Thymus (tissue), 11 donors: ENCODE measurements around the gene NECAB2. TPM values are rescaled to one million over a fixed set of nuclear protein-coding genes. Genes with fewer than 3 reads are reported as not detected.
A peak's percentile ranks its signal among the peaks of the same experiment; 100 is the strongest.
"Not testable (repeated sequence)": the region's sequence is repeated elsewhere in the genome, so short reads cannot be mapped to it uniquely, and the experiment has no call there.

Source experiments
- DNase-seq, 9 donors: peaks; one replicate each; pipeline ENCODE4 v3.0.0-alpha.2; 2013; ENCODE audit warnings: low spot score in 9 of 9, low read depth in 6 of 9, missing footprints in 1 of 9
- H3K27ac ChIP-seq, 2 donors: one replicate each; pipeline ENCODE4 v1.5.1; 2013; ENCODE audit warnings: control low read depth in 1 of 2, low read depth in 1 of 2, low read length in 1 of 2, mild to moderate bottlenecking in 1 of 2, moderate library complexity in 1 of 2
- H3K27me3 ChIP-seq, 2 donors: one replicate each; pipeline ENCODE4 v1.5.1; 2013; ENCODE audit warnings: low read length in 1 of 2; ENCODE audit not compliant: control insufficient read depth in 2 of 2, insufficient read depth in 1 of 2
- H3K36me3 ChIP-seq, 2 donors: one replicate each; pipeline ENCODE4 v1.5.1; 2013; ENCODE audit warnings: low read length in 1 of 2, mild to moderate bottlenecking in 1 of 2, moderate library complexity in 1 of 2; ENCODE audit not compliant: control insufficient read depth in 2 of 2, insufficient read depth in 2 of 2
- H3K4me1 ChIP-seq, 2 donors: one replicate each; pipeline ENCODE4 v1.5.1; 2013; ENCODE audit warnings: low read length in 2 of 2; ENCODE audit not compliant: control insufficient read depth in 2 of 2, insufficient read depth in 2 of 2
- H3K4me3 ChIP-seq, 2 donors: one replicate each; pipeline ENCODE4 v1.5.1; 2013; ENCODE audit warnings: low read length in 2 of 2, control low read depth in 1 of 2, mild to moderate bottlenecking in 1 of 2
- H3K9me3 ChIP-seq, 2 donors: one replicate each; pipeline ENCODE4 v1.5.1; 2013; ENCODE audit warnings: low read length in 1 of 2, mild to moderate bottlenecking in 1 of 2; ENCODE audit not compliant: control insufficient read depth in 2 of 2, insufficient read depth in 1 of 2
- WGBS: extraction: QIAGEN DNeasy Blood & Tissue Kit; methylation state at CpG from one replicate; pipeline ENCODE4 v1.1.7; 2013; 5-methylcytosine and 5-hydroxymethylcytosine counted together
- polyA plus RNA-seq: library from polyadenylated mRNA; stranded (reverse); fragments of 200-250 nt; gene quantifications from one replicate; pipeline ENCODE4 v1.2.3, GENCODE V29; 2013
- total RNA-seq: library from RNA; stranded (reverse); fragments of 120-200 nt; gene quantifications from one replicate; pipeline ENCODE4 v1.2.4, GENCODE V29; 2013
- donor health status: healthy.

NECAB2 gene
- total and polyA plus RNA-seq, 2 donors: 0.19 to 0.75 TPM

DNA sequence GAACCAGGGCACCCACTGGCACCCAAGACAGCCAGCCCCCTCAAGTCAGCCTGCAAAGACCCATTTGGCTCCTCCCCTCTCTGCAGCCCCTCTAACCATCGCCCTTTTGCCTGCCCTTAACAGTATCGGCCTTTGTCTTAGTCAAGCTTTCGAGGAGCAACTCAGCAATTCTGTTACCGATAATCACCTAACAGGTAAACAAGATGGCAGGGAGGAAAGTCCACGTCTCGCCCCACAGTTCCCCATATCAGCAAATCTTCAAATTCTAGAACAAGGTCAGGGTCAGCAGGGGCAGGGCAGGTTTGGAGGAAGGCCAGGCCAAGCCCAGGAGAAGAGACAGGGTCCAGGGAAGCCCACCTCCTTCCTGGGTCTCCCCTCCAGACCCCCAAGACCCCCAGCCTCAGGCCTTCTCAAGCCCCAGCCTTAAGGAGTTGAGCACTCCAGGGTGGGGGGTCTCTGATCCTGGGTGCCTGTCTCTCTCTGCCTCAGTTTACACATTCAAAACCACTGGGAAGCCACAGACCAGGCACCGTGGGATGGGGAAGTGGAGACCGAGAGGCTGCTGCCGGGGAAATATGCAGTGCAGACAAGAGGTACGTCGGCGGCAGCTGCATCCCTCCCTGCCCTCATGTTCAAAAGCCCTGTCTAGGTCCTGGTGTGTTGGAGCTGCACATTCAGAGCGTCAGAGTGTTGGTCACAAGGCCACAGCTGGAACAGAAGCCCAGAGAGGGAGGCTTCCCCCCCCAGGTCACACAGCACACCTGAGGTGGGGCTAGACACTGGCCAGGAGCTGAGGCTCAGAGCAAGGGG, 18.9 kb upstream of the NECAB2 start:
- Histone ChIP-seq H3K9me3 (no peaks in the 10 kb centered on the region), H3K4me1 (peaks cover 5 to 16% of the 10 kb centered on the region in 2 donors), H3K27me3 (peaks cover 0 to 16% of the 10 kb centered on the region in 2 donors), H3K36me3 (no peaks in the 10 kb centered on the region), H3K4me3 (no peak overlapping the region), H3K27ac (no peak overlapping the region)
- 94% methylated on average over 13 of the region's 13 CpGs for WGBS
- no peak for DNase-seq

DNA sequence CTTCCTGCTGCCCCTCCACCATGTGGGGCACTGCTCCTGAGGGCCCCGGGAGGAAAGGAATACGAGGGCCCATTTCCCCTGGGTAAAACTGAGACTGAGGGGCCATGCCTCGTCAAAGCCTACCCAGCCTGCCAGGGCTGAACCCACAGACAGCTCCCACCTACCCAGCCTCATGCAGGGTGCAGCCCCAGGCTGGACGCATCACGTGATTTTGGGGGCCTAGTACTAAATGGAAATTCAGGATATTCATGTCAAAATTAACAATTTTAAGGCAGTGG, 18.4 kb upstream of the NECAB2 start:
- Histone ChIP-seq H3K36me3 (no peaks in the 10 kb centered on the region), H3K4me1 (peaks cover 9 to 20% of the 10 kb centered on the region in 2 donors), H3K4me3 (no peak overlapping the region), H3K9me3 (no peaks in the 10 kb centered on the region), H3K27me3 (peaks cover 0 to 16% of the 10 kb centered on the region in 2 donors), H3K27ac (no peak overlapping the region)
- WGBS: 96% methylated on average over 5 of the region's 5 CpGs
- no peak for DNase-seq

DNA sequence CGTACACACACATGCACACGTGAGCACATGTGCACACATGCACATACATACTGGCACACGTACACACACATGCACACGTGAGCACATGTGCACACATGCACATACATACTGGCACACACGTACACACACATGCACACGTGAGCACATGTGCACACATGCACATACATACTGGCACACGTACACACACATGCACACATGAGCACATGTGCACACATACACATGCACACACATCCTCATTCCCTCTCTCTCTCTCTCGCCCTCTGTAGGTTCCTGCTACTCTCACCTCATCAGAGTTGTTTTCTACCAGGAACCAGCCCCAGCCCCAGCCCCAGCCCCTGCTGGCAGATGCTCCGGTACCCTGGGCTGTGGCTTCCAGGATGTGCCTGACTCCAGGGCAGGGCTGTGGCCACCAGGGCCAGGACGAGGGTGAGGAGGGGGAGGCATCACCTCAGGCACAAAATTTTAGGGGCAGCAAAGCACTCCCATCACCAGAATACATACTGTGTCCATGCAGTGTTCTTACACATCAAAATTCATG, 17.1 kb upstream of the NECAB2 start:
- Histone ChIP-seq H3K4me1 (peaks cover 9 to 22% of the 10 kb centered on the region in 2 donors), H3K27me3 (peaks cover 0 to 24% of the 10 kb centered on the region in 2 donors)
- H3K4me3 ChIP-seq, H3K36me3 ChIP-seq, H3K27ac ChIP-seq, H3K9me3 ChIP-seq, DNase-seq: not testable (repeated sequence)
- WGBS: 78% methylated on average over 10 of the region's 10 CpGs

DNA sequence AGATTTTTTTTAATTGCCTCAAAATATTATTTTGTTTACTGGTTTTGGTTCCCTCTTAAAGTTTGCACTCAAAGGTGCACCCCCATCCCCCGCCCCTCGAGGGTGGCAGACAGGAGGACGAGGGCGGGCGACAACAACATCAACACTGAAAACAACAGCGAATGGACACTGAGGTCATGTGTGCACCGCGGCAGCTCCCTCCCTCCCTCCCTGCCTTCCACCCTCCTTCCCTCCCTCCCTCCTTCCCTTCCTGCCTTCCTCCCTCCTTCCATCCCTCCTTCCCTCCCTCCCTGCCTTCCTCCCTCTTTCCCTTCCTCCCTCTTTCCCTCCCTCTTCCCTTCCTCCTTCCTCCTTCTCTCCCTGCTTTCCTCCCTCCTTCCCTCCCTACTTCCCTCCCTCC, 16.5 kb upstream of the NECAB2 start:
- 70% methylated on average over 8 of the region's 8 CpGs for WGBS
- H3K4me1 ChIP-seq: peaks cover 9 to 22% of the 10 kb centered on the region in 2 donors
- H3K36me3 ChIP-seq: no peaks in the 10 kb centered on the region
- H3K27ac ChIP-seq: no peak overlapping the region
- H3K9me3 ChIP-seq: no peaks in the 10 kb centered on the region
- H3K4me3 ChIP-seq: no peak overlapping the region
- peaks cover 0 to 27% of the 10 kb centered on the region in 2 donors for H3K27me3 ChIP-seq
- no peak for DNase-seq

DNA sequence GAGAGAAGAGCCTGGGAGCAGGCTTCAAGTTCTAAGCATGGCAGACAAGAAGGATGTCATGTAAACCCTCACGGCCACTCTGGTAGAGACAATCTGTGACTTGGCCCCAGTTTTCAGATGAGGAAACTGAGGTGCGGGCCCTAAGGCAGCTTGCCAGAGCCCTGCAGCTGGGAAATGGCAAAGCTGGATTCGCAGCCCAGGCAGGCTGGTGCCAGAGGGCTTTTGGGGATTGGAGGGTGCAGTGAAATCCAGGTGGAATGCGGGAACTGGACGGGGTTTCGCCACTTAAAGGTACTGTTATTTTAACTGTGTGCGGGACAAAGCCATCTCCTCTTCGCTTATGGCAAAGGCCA, 15.5 kb upstream of the NECAB2 start:
- DNase-seq: no peak
- Histone ChIP-seq H3K36me3 (no peaks in the 10 kb centered on the region), H3K4me3 (no peak overlapping the region), H3K4me1 (peaks cover 9 to 22% of the 10 kb centered on the region in 2 donors), H3K27me3 (peaks cover 0 to 27% of the 10 kb centered on the region in 2 donors), H3K27ac (no peak overlapping the region), H3K9me3 (no peaks in the 10 kb centered on the region)
- 48% methylated on average over 8 of the region's 8 CpGs for WGBS

DNA sequence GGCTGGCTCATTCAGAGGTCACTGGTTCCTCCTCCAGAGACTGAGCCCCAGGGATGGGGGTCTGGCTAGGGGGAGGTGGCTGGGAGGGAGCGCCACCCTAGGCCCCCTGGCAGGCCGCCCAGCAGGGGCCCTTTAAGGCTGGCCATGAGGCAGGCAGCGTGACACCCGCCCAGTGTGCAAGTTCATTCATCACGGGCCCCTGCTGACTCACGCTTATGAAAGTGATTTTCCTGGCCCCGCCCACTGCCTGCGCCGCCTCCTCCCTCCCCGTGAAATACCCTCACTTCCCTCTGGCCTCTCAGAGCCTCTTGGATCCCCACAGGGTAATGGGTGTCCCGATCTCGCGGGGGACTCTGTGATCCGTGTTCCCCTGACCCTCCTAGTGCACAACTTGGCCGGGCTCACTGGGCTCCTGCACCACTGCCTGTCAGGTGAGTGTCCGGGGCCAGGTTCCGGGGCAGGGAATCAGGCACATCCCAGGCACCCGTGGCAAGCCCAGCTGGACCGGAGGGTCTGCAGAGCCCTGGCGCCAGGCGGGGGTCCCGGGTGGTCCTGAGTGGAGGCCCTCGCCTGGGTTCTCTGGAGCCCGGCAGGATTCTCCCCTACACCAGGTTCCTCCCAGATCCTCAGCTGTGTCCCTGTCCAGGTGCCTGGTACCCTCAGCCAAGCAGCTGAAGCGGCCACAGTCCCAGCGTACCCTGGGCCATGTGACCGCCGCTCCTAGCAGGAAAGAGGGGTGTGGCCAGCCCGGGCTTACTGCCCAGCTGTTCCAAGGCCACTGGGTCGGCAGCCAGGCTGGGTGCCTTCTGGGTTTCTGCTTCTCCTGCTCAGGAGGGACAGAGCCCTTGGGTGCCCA, 14.9 kb upstream of the NECAB2 start, which contains the start of gene OSGIN1:
Gene OSGIN1 (plus strand): TSS at position 301 of the 856 bp plus-strand sequence. CDS start 4,432 bp downstream, outside the sequence.
- DNase-seq: peak in 6 of 9 donors; percentile 15 to 64 (median 26)
- Histone ChIP-seq H3K36me3 (no peaks in the 10 kb centered on the region), H3K4me3 (peak within 1 kb of the TSS in 1 of 2 donors; percentile 30), H3K4me1 (peaks cover 9 to 22% of the 10 kb centered on the region in 2 donors), H3K9me3 (no peaks in the 10 kb centered on the region), H3K27me3 (peaks cover 0 to 27% of the 10 kb centered on the region in 2 donors), H3K27ac (peak within 1 kb of the TSS in 1 of 2 donors; percentile 15)
- 9% methylated on average over 30 of the region's 30 CpGs for WGBS

DNA sequence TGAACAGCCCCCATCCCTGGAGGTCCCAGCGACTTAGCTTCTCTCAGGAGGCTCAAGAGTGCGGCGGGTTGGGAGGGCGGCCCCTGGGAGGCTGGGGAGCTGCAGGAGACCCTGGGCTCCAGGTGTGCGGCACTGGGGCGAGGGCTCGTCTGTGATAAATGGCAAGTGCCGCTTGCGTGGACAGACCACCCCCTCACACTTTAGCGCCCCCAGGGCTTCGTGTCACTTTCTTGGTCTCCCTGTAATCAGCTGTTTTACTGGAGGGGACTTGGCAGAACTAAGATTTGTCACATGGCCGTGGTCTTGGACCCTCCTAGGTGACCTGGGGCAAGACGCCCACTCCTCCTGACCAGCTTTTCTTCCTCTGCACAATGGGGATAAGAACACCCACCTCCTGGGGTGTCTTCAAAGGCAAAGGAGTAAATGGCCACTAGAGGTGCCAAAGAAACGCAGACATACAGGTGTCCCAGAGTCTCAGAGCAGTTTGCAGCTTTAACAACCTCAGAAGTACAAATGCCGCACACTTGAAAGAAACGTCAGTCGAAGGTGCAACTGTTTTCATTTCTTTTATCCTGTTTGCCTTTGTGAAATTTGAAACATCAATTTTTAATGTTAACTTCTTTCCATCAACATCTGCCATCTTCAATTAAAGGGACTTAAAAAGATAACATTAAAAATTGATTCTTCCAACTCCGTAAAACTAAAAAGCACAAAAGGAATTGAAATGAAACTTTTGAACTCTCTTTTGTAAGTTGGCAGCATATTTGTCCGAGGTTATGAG, 14.1 kb upstream of the NECAB2 start:
- H3K9me3 ChIP-seq: no peaks in the 10 kb centered on the region
- no peak overlapping the region for H3K27ac ChIP-seq
- peak in 7 of 9 donors; percentile 12 to 79 (median 45) for DNase-seq
- no peak overlapping the region for H3K4me3 ChIP-seq
- H3K4me1 ChIP-seq: peaks cover 9 to 22% of the 10 kb centered on the region in 2 donors
- no peaks in the 10 kb centered on the region for H3K36me3 ChIP-seq
- WGBS: 39% methylated on average over 19 of the region's 19 CpGs
- H3K27me3 ChIP-seq: peaks cover 0 to 27% of the 10 kb centered on the region in 2 donors

DNA sequence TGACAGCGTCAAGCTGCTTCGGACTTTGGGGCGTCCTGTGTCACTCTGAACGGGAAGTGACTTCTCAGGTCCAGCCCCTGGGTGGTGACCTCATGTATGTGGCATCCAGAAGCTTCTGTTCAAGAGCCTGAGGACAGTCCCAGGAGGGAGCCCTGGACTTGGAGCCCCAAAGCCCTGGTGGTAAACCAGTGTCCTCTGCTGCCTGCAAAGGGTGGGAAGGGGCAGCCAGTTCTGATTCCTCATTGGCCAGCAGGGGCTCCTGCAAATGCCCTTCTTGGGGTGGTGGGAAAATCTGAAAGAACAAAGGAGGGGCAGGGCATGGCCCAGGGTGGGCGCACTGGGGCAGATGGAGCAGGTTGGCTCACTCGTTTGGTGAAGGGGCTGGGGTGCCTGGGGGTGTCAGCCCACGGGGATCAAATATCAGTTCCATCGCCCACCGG, 13.4 kb upstream of the NECAB2 start:
- H3K36me3 ChIP-seq: no peaks in the 10 kb centered on the region
- WGBS: 66% methylated on average over 9 of the region's 9 CpGs
- no peaks in the 10 kb centered on the region for H3K9me3 ChIP-seq
- peaks cover 0 to 27% of the 10 kb centered on the region in 2 donors for H3K27me3 ChIP-seq
- no peak overlapping the region for H3K27ac ChIP-seq
- DNase-seq: no peak
- peaks cover 9 to 22% of the 10 kb centered on the region in 2 donors for H3K4me1 ChIP-seq
- H3K4me3 ChIP-seq: no peak overlapping the region
